Measurements from ENCODE around the gene CRISPLD2. TPM values are rescaled to one million over a fixed set of nuclear protein-coding genes. Genes with fewer than 3 reads are reported as not detected.

The CRISPLD2 gene
- total RNA-seq, 1 donor from 2014 or later = 34.9 TPM

DNA sequence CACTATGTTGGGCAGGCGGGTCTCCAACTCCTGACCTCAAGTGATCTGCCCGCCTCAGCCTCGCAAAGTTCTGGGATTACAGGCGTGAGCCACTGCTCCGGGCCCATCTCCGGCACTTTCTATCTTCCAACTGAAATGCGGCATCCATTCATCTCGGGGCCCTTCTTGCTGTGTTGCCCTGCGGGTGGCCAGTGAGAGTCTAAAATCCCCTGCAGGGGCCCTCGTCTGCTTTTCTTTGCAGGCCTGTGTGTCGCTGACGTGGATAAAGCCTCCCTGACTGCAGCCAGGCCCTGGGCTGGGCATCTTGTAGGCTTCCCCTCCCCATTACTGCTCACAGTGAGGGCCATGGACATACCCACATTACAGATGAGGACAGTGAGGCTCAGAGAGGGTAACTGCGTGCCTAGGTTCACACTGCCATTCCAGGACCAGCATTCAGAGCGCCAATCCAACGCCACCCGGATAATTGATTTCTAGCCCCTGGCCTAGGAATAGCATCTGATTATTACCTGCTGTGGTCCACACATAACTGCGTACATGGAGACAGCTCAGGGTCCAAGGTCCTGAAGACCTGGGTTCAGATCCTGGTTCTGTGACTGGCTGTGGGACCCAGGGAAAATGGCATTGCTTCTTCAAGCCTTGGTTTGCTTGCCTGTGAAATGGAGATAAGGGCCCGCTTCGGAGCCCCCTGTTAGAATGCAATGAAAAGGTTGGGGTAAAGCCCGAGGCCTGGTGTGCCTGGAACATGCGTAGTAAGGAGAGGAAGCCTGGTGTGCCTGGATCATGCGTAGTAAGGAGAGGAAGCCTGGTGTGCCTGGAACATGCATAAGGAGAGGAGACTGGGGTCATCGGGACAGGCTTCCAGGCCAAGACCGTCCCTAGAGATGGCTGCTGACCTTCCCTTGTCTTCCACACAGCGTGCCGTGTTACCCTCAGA lies 25.0 kb downstream of the CRISPLD2 start:
- H3K27me3 ChIP-seq (ENCODE audit: low read depth) = peaks cover 6% of the 10 kb centered on the region
- no peaks in the 10 kb centered on the region for H3K9me3 ChIP-seq
- TF ChIP-seq, protein P1, sequence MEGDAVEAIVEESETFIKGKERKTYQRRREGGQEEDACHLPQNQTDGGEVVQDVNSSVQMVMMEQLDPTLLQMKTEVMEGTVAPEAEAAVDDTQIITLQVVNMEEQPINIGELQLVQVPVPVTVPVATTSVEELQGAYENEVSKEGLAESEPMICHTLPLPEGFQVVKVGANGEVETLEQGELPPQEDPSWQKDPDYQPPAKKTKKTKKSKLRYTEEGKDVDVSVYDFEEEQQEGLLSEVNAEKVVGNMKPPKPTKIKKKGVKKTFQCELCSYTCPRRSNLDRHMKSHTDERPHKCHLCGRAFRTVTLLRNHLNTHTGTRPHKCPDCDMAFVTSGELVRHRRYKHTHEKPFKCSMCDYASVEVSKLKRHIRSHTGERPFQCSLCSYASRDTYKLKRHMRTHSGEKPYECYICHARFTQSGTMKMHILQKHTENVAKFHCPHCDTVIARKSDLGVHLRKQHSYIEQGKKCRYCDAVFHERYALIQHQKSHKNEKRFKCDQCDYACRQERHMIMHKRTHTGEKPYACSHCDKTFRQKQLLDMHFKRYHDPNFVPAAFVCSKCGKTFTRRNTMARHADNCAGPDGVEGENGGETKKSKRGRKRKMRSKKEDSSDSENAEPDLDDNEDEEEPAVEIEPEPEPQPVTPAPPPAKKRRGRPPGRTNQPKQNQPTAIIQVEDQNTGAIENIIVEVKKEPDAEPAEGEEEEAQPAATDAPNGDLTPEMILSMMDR (IDR thresholded peaks at IDR 0.05) = no peak
- H3K4me3 ChIP-seq = no peak overlapping the region
- H3K4me1 ChIP-seq = no peaks in the 10 kb centered on the region
- peaks cover 12% of the 10 kb centered on the region for H3K36me3 ChIP-seq
- ATAC-seq (no peak), DNase-seq (no peak)
- intact Hi-C loops (cut with DNase I) = no loop called here
- no peak overlapping the region for H3K27ac ChIP-seq

- H3K4me3 ChIP-seq = no peak overlapping the region
- TF ChIP-seq, protein P1 (IDR thresholded peaks at IDR 0.05) = no peak
- H3K27me3 ChIP-seq (ENCODE audit: low read depth) = peaks cover 6% of the 10 kb centered on the region
- peak; percentile 28 for DNase-seq
- no peak for ATAC-seq
- H3K27ac ChIP-seq = no peak overlapping the region
- H3K9me3 ChIP-seq = no peaks in the 10 kb centered on the region
- intact Hi-C loops (cut with DNase I) = no loop called here
- H3K4me1 ChIP-seq = no peaks in the 10 kb centered on the region
- peaks cover 14% of the 10 kb centered on the region for H3K36me3 ChIP-seq
These were observed 25.8 kb downstream of the CRISPLD2 start for GRCh38 chr16:84845496-84846002.

DNA sequence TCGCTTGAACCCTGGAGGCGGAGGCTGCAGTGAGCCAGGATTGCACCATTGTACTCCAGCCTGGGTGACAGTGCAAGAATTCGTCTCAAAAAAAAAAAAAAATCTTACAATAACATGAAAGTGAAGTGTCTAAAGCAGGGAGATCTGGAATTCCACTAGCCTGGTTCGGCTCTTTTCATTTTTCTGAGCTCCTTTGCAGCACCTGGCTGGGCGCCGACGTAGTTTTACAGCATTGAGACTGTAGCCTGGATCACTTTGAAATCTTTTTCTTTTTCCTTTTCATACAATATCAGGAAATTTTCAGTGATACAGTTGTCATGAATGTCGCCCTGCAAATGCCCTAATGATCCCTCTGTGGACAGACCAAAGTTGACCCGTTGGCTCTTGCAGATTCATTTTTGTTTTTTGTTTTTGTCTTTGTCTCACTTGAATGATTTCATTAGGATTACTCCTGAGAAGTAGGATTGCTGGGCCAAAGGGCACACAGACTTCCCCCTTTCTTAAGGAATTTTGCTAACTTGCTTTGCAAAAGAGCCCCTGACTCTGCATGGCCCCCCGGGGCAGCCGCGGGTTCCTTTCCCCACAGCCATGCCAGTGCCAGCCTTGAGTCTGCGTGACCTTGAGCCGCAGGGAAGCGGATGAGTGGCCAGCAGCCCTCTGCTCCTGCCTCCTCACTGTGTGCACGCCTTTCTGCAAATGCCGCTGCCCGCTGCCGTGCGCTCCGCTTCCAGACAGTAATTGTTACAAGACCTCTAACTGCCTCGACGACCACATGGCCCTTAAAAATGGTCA lies 28.0 kb downstream of the CRISPLD2 start:
- intact Hi-C loops (cut with DNase I) = no loop called here
- peaks cover 35% of the 10 kb centered on the region for H3K36me3 ChIP-seq
- no peak overlapping the region for H3K27ac ChIP-seq
- H3K4me1 ChIP-seq = no peaks in the 10 kb centered on the region
- TF ChIP-seq, protein P1 (IDR thresholded peaks at IDR 0.05) = no peak
- H3K9me3 ChIP-seq = no peaks in the 10 kb centered on the region
- no peak overlapping the region for H3K4me3 ChIP-seq
- DNase-seq (no peak), ATAC-seq (no peak)
- peaks cover 6% of the 10 kb centered on the region for H3K27me3 ChIP-seq (ENCODE audit: low read depth)

- Histone ChIP-seq H3K4me1 (no peaks in the 10 kb centered on the region), H3K9me3 (no peaks in the 10 kb centered on the region), H3K4me3 (no peak overlapping the region), H3K27me3 (ENCODE audit: low read depth) (no peaks in the 10 kb centered on the region), H3K36me3 (peaks cover 35% of the 10 kb centered on the region), H3K27ac (no peak overlapping the region)
- DNase-seq (no peak), ATAC-seq (no peak)
- TF ChIP-seq, protein P1 (IDR thresholded peaks at IDR 0.05) = no peak
- intact Hi-C loops (cut with DNase I) = no loop called here
These were observed 29.3 kb downstream of the CRISPLD2 start for GRCh38 chr16:84848986-84849634.

- ATAC-seq (no peak), DNase-seq (no peak)
- Histone ChIP-seq H3K4me1 (no peaks in the 10 kb centered on the region), H3K36me3 (peaks cover 36% of the 10 kb centered on the region), H3K9me3 (no peaks in the 10 kb centered on the region), H3K4me3 (no peak overlapping the region), H3K27ac (no peak overlapping the region), H3K27me3 (ENCODE audit: low read depth) (no peaks in the 10 kb centered on the region)
- TF ChIP-seq, protein P1 (IDR thresholded peaks at IDR 0.05) = no peak
- intact Hi-C loops (cut with DNase I) = no loop called here
These were observed 30.0 kb downstream of the CRISPLD2 start for GRCh38 chr16:84849751-84850150.
